ENCODE data around the gene NUDT2.
"Not testable (repeated sequence)": the region's sequence is repeated elsewhere in the genome, so short reads cannot be mapped to it uniquely, and the experiment has no call there.

The NUDT2 gene

GRCh38 chr9:34335376-34335775, 6.0 kb downstream of the NUDT2 start:
- no peak for DNase-seq (ENCODE audit: low read depth)

GRCh38 chr9:34337403-34337802, 8.0 kb downstream of the NUDT2 start:
- DNase-seq (ENCODE audit: low read depth): no peak

GRCh38 chr9:34338079-34338478, 8.7 kb downstream of the NUDT2 start:
- not testable (repeated sequence) for DNase-seq (ENCODE audit: low read depth)

DNA sequence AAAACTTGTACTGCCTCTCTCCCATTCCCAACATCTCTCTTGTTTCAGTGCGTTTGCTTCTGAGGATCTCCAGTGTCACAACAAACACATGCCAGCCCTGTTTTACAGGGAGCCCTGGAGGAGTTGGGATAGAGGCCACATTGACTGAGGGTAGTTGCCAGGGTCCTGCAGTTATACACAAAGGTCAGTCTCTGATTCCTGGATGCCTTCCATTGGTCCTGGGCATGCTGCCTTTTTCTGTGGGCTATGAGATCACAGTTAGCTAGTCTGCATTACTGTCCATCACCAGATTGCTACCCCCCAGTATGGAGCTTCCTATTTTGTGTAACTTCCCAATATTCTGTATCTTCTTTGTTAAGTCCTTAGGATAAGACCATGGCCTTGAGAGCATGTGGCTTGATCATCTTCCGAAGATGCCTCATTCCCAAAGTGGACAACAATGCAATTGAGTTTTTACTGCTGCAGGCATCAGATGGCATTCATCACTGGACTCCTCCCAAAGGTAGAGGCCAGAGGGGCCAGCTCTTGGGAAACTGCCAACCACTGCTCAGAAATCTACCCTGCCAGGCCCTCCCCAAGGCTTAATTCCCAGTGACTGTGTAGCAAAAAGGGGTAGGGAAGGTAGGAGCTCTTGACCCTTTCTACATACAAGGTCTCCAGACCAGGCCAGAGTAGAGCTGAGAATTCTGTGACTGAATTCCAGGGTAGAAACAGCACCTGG, 9.5 kb downstream of the NUDT2 start:
- DNase-seq (ENCODE audit: low read depth): no peak

GRCh38 chr9:34341659-34342295, 12.4 kb downstream of the NUDT2 start:
- DNase-seq (ENCODE audit: low read depth): no peak

GRCh38 chr9:34343090-34343489, 13.7 kb downstream of the NUDT2 start:
- no peak for DNase-seq (ENCODE audit: low read depth)

- DNase-seq (ENCODE audit: low read depth): no peak
Measured at GRCh38 chr9:34343605-34344004, 14.2 kb downstream of the NUDT2 start.

DNA sequence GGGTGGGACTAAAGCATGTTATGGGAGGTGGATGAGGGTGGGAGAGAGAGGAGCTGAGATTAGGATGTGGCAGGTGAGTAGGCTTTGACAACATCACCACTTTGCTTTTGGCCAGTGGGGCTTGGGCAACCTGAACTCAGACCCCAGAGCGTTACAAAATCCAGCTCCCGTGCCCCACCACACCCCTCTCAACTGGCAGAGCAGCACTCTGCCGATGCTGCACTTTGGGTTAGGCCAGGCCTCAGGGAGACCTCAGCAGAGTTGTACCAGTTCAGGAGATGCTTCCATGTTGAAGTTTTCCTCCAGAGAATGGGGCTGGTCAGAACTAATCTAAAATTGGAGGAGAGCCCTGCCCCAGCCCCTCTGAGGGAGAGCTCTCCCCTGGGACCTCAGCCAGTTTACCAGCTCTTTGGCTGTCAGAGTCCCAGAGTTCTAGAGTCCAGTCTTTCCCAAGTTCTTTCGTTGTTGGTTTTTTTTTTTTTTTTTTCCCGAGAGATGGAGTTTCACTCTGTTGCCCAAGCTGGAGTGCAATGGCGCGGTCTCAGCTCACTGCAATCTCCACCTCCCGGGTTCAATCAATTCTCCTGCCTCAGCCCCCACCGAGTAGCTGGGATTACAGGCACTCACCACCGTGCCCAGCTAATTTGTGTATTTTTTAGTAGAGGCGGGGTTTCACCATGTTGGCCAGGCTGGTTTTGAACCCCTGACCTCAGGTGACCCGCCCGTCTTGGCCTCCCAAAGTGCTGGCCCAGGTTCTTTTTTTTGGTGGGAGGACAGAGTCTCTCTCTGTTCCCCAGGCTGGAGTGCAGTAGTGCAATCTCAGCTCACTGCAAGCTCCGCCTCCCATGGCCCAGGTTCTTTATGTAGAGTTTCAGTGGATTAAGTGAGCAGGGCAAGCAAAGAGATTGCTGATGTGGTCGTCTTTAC, 17.8 kb downstream of the NUDT2 start:
- no peak for DNase-seq (ENCODE audit: low read depth)

DNA sequence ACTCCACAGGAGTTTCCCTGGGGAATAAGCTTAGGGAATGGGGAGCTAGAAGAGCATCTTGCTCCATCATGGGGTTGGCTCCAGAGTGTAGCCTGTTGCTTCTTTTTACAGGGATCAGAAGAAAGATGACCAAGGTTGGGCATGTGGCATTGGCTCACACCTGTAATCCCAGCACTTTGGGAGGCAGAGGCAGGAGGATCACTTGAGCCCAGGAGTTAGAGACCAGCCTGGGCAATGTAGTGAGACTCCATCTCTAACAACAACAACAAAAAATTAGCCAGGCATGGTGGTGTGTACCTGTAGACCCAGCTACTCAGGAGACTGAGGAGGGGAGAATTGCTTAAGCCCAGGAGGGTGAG, 18.4 kb downstream of the NUDT2 start:
- no peak for DNase-seq (ENCODE audit: low read depth)

DNA sequence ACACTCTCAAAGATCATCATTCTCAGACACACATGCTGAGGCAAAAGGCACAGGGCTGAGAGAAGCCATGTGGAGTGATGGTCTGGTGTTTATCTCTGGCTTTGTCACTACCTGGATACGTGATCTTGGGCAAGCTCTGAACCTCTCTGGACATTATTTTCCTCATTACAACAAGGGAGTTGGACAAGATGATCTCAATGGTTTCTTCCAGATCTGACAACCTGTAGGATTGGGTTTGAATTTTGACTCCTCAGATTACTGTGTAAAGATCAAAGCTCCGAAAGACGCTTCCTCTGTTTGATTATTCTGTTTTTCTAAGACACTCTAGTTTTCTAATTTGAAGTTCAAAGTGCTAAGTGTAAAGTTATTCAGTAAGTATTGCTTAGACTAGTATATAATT, 20.0 kb downstream of the NUDT2 start:
- DNase-seq (ENCODE audit: low read depth): no peak

DNA sequence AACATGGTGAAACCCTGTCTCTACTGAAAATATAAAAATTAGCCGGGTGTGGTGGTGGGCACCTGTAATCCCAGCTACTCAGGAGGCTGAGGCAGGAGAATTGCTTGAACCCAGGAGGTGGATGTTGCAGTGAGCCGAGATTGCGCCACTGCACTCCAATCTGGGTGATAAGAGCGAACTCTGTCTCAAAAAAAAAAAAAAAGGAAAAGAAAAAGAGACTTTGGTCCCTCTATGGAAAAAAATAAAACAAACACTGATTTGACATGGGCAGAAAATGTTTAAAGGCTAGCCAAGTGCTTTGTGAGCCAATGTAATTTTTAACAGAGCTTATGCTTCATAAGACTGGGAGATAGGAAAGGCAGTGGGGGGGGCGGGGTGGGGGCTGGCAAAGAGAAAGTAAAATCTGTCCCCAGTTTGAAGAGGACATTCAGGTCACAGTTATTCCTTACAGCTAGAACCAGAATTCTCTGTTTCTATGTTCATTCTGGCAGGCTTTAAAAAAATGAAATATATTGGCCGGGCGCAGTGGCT, 22.8 kb downstream of the NUDT2 start:
- DNase-seq (ENCODE audit: low read depth): not testable (repeated sequence)

DNA sequence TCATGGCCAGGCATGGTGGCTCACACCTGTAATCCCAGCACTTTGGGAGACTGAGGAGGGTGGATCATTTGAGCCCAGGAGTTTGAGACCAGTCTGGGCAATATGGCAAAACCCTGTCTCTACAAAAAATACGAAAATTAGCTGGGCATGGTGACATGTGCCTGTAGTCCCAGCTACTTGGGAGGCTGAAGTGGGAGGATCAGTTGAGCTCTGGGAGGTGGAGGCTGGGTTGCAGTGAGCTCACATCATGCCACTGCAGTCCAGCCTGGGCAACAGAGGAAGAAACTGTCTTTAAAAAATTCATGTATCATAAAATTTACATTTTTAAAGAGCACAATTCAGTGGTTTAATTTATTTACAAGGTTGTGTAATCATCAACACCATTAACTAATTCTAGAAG, 23.6 kb downstream of the NUDT2 start:
- not testable (repeated sequence) for DNase-seq (ENCODE audit: low read depth)

GRCh38 chr9:34362614-34363214, 33.3 kb downstream of the NUDT2 start:
- no peak for DNase-seq (ENCODE audit: low read depth)

DNA sequence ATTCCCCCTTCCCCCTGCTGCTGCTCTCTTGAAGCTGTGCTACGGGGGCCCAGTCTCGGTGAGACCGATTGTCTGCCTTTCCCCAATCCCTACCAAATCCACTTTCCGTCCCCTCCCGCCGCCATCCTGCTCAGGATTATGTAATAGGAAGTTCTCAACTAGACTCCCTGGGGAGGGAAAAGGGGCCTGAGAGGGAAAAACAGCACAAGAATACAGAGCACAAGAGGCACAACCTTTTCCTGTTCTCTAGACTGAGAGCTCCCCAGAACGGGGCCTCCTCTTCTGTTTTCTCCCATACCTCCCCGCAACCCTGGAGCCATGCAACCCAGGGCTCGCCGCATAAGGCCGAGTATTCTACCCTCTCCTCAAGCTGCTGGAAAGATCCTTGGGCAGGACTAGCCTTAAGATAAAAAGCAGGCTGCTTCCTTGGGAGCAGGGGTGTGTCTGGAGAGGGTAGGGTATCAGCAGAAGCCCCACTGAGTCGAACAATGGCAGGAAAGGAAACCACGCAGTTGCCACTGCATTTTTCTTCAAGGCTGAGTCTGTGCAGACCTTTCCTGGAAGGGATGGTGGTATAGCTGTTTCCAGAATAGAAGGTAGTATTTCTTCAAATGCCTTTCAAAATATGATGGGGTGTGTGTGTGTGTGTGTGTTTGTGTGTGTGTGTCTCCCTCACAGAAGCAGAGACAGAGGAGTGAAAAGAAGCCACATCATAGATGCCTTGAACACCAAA, 34.4 kb downstream of the NUDT2 start:
- no peak for DNase-seq (ENCODE audit: low read depth)

DNA sequence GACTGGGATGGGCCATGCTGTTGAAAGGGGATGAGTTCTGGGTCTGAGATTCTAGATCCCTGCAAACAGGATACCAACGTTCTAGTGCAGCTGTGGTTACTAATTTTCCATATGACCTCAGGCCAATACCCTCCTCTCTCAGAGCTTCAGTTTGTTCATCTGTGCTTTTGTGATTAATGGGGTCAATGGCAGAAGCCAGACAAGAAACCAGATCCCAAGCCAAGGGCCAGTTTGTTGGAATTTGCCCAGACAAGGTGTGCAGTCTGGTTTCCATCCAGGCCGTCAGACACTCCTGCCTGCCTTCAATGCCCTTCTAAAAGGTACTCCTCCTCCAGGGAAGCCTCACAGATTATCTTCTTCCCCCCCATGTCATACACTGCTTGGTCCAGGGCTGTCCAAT, 35.9 kb downstream of the NUDT2 start:
- no peak for DNase-seq (ENCODE audit: low read depth)

- DNase-seq (ENCODE audit: low read depth): no peak
Measured at GRCh38 chr9:34366365-34366764, 37.0 kb downstream of the NUDT2 start.

DNA sequence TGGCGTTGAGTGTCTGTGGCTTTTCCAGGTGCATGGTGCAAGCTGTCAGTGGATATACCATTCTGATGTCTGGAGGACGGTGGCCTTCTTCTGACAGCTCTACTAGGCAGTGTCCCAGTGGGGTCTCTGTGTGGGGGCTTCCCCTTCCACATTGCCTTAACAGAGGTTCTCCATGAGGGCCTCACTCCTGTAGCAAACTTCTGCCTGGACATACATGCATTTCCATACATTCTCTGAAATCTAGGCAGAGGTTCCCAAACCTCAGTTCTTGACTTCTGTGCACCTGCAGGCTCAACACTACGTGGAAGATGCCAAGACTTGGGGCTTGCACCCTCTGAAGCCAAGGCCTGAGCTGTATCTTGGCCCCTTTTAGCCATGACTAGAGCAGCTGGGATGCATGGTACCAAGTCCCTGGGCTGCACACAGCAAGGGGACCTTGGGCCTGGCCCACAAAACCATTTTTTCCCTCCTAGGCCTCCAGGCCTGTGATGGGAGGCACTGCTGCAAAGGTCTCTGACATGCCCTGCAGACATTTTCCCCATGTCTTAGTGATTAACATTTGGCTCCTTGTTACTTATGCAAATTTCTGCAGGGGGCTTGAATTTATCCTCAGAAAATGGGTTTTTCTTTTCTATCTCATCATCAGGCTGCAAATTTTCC, 38.5 kb downstream of the NUDT2 start:
- not testable (repeated sequence) for DNase-seq (ENCODE audit: low read depth)

GRCh38 chr9:34368796-34369195, 39.4 kb downstream of the NUDT2 start:
- not testable (repeated sequence) for DNase-seq (ENCODE audit: low read depth)

DNA sequence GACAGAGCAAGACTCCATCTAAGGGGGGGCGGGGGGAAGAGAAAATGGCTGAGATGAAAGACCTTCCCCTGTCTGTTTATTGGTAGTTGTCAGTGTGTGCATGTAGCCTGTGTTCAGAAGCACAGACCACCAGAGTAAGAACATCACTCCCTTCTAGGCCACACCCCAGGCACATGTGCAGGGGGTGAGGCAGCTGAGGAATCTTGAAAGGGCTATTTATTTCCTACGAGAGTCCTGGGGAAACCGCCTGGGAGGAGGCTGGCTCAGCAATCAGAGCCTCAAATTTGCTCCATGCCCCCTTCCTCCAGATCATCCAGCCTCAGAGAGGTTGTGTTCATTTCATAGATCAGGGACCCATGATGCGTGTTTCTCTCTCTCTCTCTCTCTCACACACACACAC, 40.3 kb downstream of the NUDT2 start:
- no peak for DNase-seq (ENCODE audit: low read depth)

GRCh38 chr9:34370335-34370969, 41.1 kb downstream of the NUDT2 start:
- DNase-seq (ENCODE audit: low read depth): no peak

Data from non-pigmented ciliary epithelial cell (primary cell).